ENCODE measurements around the gene DEK. TPM values are rescaled to one million over a fixed set of nuclear protein-coding genes. Genes with fewer than 3 reads are reported as not detected.

Gene DEK
- total and polyA plus RNA-seq, 2 of the 13 experiments (the other 11 are each of a cell fraction or from before 2014, with no cell fraction given): 53.2 to 276 TPM

Small RNAs within 50 kb of the gene (small RNA-seq; reads per million reads assigned to genes)
- 0 reads per million in 3 experiments for gene AL138825.1 (ENCODE audit: insufficient read depth in 2 of 3, insufficient read length in 3 of 3, low read depth in 2 of 3, low replicate concordance in 1 of 3)
- 0 reads per million in 3 experiments for gene RF00019 (ENCODE audit: insufficient read depth in 2 of 3, insufficient read length in 3 of 3, low read depth in 2 of 3, low replicate concordance in 1 of 3)
- 0 to 0.33 (median 0) reads per million in 3 experiments for gene RNU6-263P (ENCODE audit: insufficient read depth in 2 of 3, insufficient read length in 3 of 3, low read depth in 2 of 3, low replicate concordance in 1 of 3)

Other genes with a start within 250 kb of the DEK start
- 0.11 and 0.20 TPM in 2 replicates for gene NHLRC1, start 141.9 kb downstream of the DEK start, total RNA-seq (2016; rRNA removed; fragmentation: Illumina TruSeq; extraction: Trizol)
- gene NHLRC1, start 141.9 kb downstream of the DEK start, polyA plus RNA-seq (2011; rRNA removed): 0.04 TPM in 1 of 2 replicates, not detected in the other
- 22.8 and 33.3 TPM in 2 replicates for gene TPMT, start 109.5 kb downstream of the DEK start, total RNA-seq (2016; rRNA removed; fragmentation: Illumina TruSeq; extraction: Trizol)
- 9.5 and 11.1 TPM in 2 replicates for gene TPMT, start 109.5 kb downstream of the DEK start, polyA plus RNA-seq (2011; rRNA removed)
- gene KDM1B, start 109.1 kb downstream of the DEK start, total RNA-seq (2016; rRNA removed; fragmentation: Illumina TruSeq; extraction: Trizol): 13.2 and 22.1 TPM in 2 replicates
- gene KDM1B, start 109.1 kb downstream of the DEK start, polyA plus RNA-seq (2011; rRNA removed): 9.2 and 9.8 TPM in 2 replicates
- gene RNF144B, start 122.8 kb upstream of the DEK start, total RNA-seq (2016; rRNA removed; fragmentation: Illumina TruSeq; extraction: Trizol): 4.3 and 5.3 TPM in 2 replicates
- gene RNF144B, start 122.8 kb upstream of the DEK start, polyA plus RNA-seq (2011; rRNA removed): 1.2 and 1.8 TPM in 2 replicates